Endothelial cell of umbilical vein (primary cell): ENCODE measurements around the gene NDUFAF7. TPM values are rescaled to one million over a fixed set of nuclear protein-coding genes. Genes with fewer than 3 reads are reported as not detected.
A peak's percentile ranks its signal among the peaks of the same experiment; 100 is the strongest.

Source experiments
- BruUV-seq: library from RNA; stranded (reverse); fragments of 400-500 nt; replicated peaks from 2 replicates; lab custom pipeline; 2021; lab: Mats Ljungman, UMichigan
- CTCF ChIA-PET: fragments of 300-600, 350-600 bp; sonication (Branson Sonifier 250); formaldehyde crosslinking; loops from one replicate; lab custom pipeline; 2021; ENCODE audit warnings: antibody characterized with exemption, inconsistent platforms; lab: Charles Lee
- POLR2A ChIA-PET: fragments of 300-600, 350-600 bp; sonication (Branson Sonifier 250); formaldehyde crosslinking; loops from one replicate; lab custom pipeline; 2021; ENCODE audit warnings: antibody characterized with exemption, inconsistent platforms; lab: Charles Lee
- DNase-seq: peaks from one replicate; pipeline ENCODE4 v3.0.0-alpha.2; 2011; ENCODE audit warnings: low read depth, low spot score
- FAIRE-seq: peaks from 2 replicates; lab custom pipeline; 2011; peaks lifted over from hg19 to GRCh38; lab: Jason Lieb, UNC
- H2AFZ ChIP-seq: 2 replicates; pipeline ENCODE4 v1.6.0; 2012; ENCODE audit warnings: low read depth, low read length, control low read depth, inconsistent platforms
- H3K27ac ChIP-seq: 2 replicates; pipeline ENCODE4 v1.5.1; 2011; ENCODE audit warnings: low read depth, mild to moderate bottlenecking, control low read depth, low read length, moderate library complexity; ENCODE audit not compliant: insufficient read depth
- H3K27me3 ChIP-seq, 2 experiments: 2 replicates each; pipeline versions ENCODE4 v1.6.0 to v1.6.1; 2011; ENCODE audit warnings: low read length in 2 of 2, mixed read lengths in 1 of 2; ENCODE audit not compliant: control insufficient read depth in 2 of 2, insufficient read depth in 2 of 2
- H3K36me3 ChIP-seq, 2 experiments: 2 replicates in 1 of 2; 3 replicates in 1 of 2; pipeline ENCODE4 v1.5.1; 2011; ENCODE audit warnings: low read length in 2 of 2, mild to moderate bottlenecking in 1 of 2, moderate library complexity in 1 of 2; ENCODE audit not compliant: control insufficient read depth in 2 of 2, insufficient read depth in 2 of 2; ENCODE audit errors: extremely low read depth in 1 of 2
- H3K4me1 ChIP-seq: 3 replicates; pipeline ENCODE4 v1.5.1; 2011; ENCODE audit warnings: mild to moderate bottlenecking, low read length; ENCODE audit not compliant: control insufficient read depth, insufficient read depth; ENCODE audit errors: extremely low read depth
- H3K4me2 ChIP-seq: 2 replicates; pipeline ENCODE4 v1.6.1; 2011; ENCODE audit warnings: low read length, control low read depth, mixed read lengths; ENCODE audit not compliant: insufficient read depth
- H3K4me3 ChIP-seq, 3 experiments: fragments of 200-600 bp in 1 of 3; sonication (generic), shearing (Covaris generic) in 1 of 3; replicated peaks in 1 of 3; 2 replicates each; pipeline ENCODE4 v1.5.1; 2011 to 2016; ENCODE audit warnings: control low read depth in 3 of 3, low read length in 3 of 3, mild to moderate bottlenecking in 2 of 3, inconsistent platforms in 1 of 3, low read depth in 1 of 3, moderate library complexity in 1 of 3; ENCODE audit not compliant: insufficient read depth in 1 of 3
- H3K79me2 ChIP-seq: 2 replicates; pipeline ENCODE4 v1.6.0; 2012; ENCODE audit warnings: low read length, inconsistent platforms; ENCODE audit not compliant: control insufficient read depth, insufficient read depth
- H3K9ac ChIP-seq: replicated peaks from 2 replicates; pipeline ENCODE3; 2011; ENCODE audit warnings: low read length, control low read depth; ENCODE audit not compliant: insufficient read depth; ENCODE audit errors: extremely low read depth
- H3K9me1 ChIP-seq: replicated peaks from 3 replicates; pipeline ENCODE4 v1.6.0; 2011; ENCODE audit warnings: mild to moderate bottlenecking, low read length; ENCODE audit not compliant: control insufficient read depth, insufficient read depth; ENCODE audit errors: extremely low read depth
- H3K9me3 ChIP-seq: replicated peaks from 2 replicates; pipeline ENCODE4 v1.5.1; 2012; ENCODE audit warnings: low read length, inconsistent platforms; ENCODE audit not compliant: control insufficient read depth, insufficient read depth
- H4K20me1 ChIP-seq: replicated peaks from 2 replicates; pipeline ENCODE3; 2011; ENCODE audit warnings: mild to moderate bottlenecking, low read length; ENCODE audit not compliant: control insufficient read depth, insufficient read depth; ENCODE audit errors: extremely low read depth
- EZH2 ChIP-seq: IDR thresholded peaks from 2 replicates; pipeline ENCODE4 v1.6.1; 2012; ENCODE audit warnings: borderline replicate concordance, low read depth, mild to moderate bottlenecking, moderate library complexity, low read length, inconsistent platforms; ENCODE audit not compliant: severe bottlenecking
- FOS ChIP-seq: IDR thresholded peaks from 2 replicates; pipeline ENCODE4 v1.6.1; 2011; ENCODE audit warnings: mild to moderate bottlenecking, low read length, moderate library complexity, borderline replicate concordance; ENCODE audit not compliant: insufficient read depth
- GATA2 ChIP-seq: IDR thresholded peaks from 2 replicates; pipeline ENCODE4 v1.7.0; 2011; ENCODE audit warnings: low read depth, mild to moderate bottlenecking, moderate library complexity, mixed read lengths, low read length; ENCODE audit not compliant: insufficient read length, insufficient read depth
- JUN ChIP-seq: IDR thresholded peaks from 2 replicates; pipeline ENCODE4 v1.6.1; 2011; ENCODE audit warnings: borderline replicate concordance, low read depth; ENCODE audit not compliant: insufficient read length, insufficient read depth
- MAX ChIP-seq: IDR thresholded peaks from 2 replicates; pipeline ENCODE4 v1.6.1; 2011; ENCODE audit not compliant: insufficient read depth, insufficient read length
- MYC ChIP-seq: IDR thresholded peaks from one replicate; pipeline ENCODE4 v1.6.1; 2011; ENCODE audit warnings: mild to moderate bottlenecking, low read depth, low read length
- POLR2A ChIP-seq: IDR thresholded peaks from 2 replicates; pipeline ENCODE4 v1.6.1; 2012; ENCODE audit warnings: low read depth, mild to moderate bottlenecking, control low read depth, low read length
- POLR2AphosphoS5 ChIP-seq: IDR thresholded peaks from 2 replicates; pipeline ENCODE4 v1.6.1; 2012; ENCODE audit warnings: low read depth, mild to moderate bottlenecking, control low read depth, low read length, moderate library complexity; ENCODE audit not compliant: insufficient read depth
- dilution Hi-C: fragments of 300-500 bp; cut with MboI; formaldehyde crosslinking; loops from one replicate; pipeline ENCODE4 v1.15.0; 2019; ENCODE audit warnings: low sequenced_read_pairs; ENCODE audit not compliant: extremely low pct_ligation_motif_present
- intact Hi-C: fragments of 100-400 bp; cut with micrococcal nuclease; formaldehyde crosslinking; loops from one replicate; pipeline ENCODE4 v1.10.0; 2022
- polyA plus RNA-seq, 4 experiments: library from polyadenylated mRNA; depleted of rRNA in 3 of 4; stranded (reverse) in 3 of 4; unstranded in 1 of 4; fragments of >200 nt; gene quantifications; 2 replicates each; pipeline versions ENCODE4 v1.2.1 to v1.2.3, GENCODE V29; 2011 to 2012; ENCODE audit warnings: missing spikeins in 1 of 4
- total RNA-seq: library from RNA; stranded (reverse); gene quantifications from 2 replicates; pipeline ENCODE4 v1.2.3, GENCODE V29; 2021
- TF ChIP-seq, protein P1 (sequence below), 2 donors: IDR thresholded peaks; 1 replicate in 1 of 2; 2 replicates in 1 of 2; pipeline ENCODE4 v1.5.1; 2011; ENCODE audit warnings: low read length in 2 of 2, mild to moderate bottlenecking in 2 of 2, moderate library complexity in 2 of 2, control low read depth in 1 of 2, inconsistent platforms in 1 of 2, low read depth in 1 of 2; ENCODE audit not compliant: insufficient read depth in 1 of 2; ENCODE audit errors: extremely low read depth in 1 of 2

Gene NDUFAF7
- total and polyA plus RNA-seq, 2 donors (not counting 3 experiments of a cell fraction or from before 2014, with no cell fraction given): 11.6 to 23.4 TPM

DNA sequence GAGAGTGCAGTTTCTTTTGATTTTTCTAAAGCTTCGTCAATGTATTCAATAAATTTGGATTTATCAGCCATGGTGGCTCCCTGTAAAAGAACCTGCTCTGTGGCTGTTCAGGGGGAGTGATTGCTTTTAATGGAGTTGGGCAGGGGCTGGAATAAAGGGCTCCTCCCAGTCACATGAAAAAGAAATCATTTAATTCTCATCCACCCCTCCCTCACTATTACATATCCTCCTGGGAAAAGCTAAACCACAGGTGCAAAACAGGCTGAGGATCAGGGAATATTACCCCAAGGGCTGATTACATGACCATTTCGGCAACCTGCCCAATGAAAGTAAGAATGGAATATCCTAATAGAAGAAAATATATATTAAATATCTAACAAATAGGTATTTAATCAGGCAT lies 42.9 kb upstream of the NDUFAF7 start, which contains the start of gene SULT6B1:
Gene SULT6B1, minus strand, starts transcription at position 101 of the 400 bp plus-strand sequence. Its CDS starts 30 bp downstream, at position 71.
- TF ChIP-seq MYC (no peak), POLR2A (no peak), POLR2AphosphoS5 (no peak)
- TF ChIP-seq, protein P1, sequence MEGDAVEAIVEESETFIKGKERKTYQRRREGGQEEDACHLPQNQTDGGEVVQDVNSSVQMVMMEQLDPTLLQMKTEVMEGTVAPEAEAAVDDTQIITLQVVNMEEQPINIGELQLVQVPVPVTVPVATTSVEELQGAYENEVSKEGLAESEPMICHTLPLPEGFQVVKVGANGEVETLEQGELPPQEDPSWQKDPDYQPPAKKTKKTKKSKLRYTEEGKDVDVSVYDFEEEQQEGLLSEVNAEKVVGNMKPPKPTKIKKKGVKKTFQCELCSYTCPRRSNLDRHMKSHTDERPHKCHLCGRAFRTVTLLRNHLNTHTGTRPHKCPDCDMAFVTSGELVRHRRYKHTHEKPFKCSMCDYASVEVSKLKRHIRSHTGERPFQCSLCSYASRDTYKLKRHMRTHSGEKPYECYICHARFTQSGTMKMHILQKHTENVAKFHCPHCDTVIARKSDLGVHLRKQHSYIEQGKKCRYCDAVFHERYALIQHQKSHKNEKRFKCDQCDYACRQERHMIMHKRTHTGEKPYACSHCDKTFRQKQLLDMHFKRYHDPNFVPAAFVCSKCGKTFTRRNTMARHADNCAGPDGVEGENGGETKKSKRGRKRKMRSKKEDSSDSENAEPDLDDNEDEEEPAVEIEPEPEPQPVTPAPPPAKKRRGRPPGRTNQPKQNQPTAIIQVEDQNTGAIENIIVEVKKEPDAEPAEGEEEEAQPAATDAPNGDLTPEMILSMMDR (IDR thresholded peaks at IDR 0.05; ENCODE audit: extremely low read depth in 1 of 2, insufficient read depth in 1 of 2, low read depth in 1 of 2, low read length in 2 of 2): no peak
- H3K4me1 ChIP-seq: peaks cover 6% of the 10 kb centered on the region
- no peak for FAIRE-seq
- no peaks in the 10 kb centered on the region for H4K20me1 ChIP-seq
- H2AFZ ChIP-seq: no peak within 1 kb of the TSS
- no peaks in the 10 kb centered on the region for H3K79me2 ChIP-seq
- no peaks in the 10 kb centered on the region for H3K9me1 ChIP-seq
- H3K27me3 ChIP-seq: peaks cover 0 to 4% of the 10 kb centered on the region in 2 experiments
- DNase-seq: no peak
- H3K4me2 ChIP-seq: no peak within 1 kb of the TSS
- H3K36me3 ChIP-seq: no peaks in the 10 kb centered on the region
- H3K4me3 ChIP-seq: no peak within 1 kb of the TSS
- POLR2A ChIA-PET: no interaction called here
- H3K27ac ChIP-seq: no peak within 1 kb of the TSS
- CTCF ChIA-PET: no interaction called here
- intact Hi-C loops: no loop called here
- H3K9me3 ChIP-seq: no peaks in the 10 kb centered on the region
- H3K9ac ChIP-seq: no peak within 1 kb of the TSS
- no TSS peak for BruUV-seq
- dilution Hi-C loops: no loop called here

DNA sequence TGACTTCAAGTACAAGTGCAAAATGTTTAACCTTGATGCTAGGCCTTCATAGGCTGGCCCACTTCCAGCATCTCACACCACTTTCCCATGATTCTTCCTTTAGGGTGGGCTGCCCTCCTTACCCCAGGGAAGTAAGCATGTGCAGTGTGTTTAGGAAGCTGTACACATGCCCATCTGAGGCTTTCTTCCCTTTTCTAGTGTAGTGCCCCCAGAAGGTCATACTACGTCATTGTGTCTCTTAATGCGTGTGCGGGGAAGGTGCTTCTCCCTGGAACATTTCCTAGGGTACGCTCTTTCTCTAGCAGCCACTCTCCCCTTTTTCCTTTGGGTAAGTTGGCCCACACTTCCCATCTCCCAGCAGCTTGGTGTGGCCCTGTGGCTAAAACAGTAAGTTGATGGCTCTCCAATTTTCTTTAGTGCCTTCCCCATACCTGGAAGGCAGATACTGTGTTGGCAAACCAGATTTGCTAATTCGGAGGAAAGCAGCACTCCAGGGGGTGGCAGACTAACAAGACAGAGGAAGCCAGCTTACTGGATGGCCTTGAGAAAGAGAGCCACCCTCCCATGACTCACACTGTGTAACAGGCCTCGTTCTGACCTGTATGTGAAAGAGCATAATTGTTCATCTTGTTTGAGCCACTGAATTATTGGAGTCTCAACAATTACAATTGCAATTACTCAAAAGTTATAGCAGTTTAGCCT lies 41.9 kb upstream of the NDUFAF7 start:
- Histone ChIP-seq H3K4me2 (no peak overlapping the region), H3K9me1 (no peaks in the 10 kb centered on the region), H3K9me3 (no peaks in the 10 kb centered on the region), H3K27ac (no peak overlapping the region), H3K79me2 (no peaks in the 10 kb centered on the region), H3K4me3 (no peak overlapping the region), H3K4me1 (peaks cover 6% of the 10 kb centered on the region), H3K9ac (no peak overlapping the region), H3K36me3 (no peaks in the 10 kb centered on the region), H3K27me3 (peaks cover 0 to 4% of the 10 kb centered on the region in 2 experiments), H2AFZ (peak overlapping the region; percentile 2), H4K20me1 (no peaks in the 10 kb centered on the region)
- ChIA-PET CTCF (interaction anchor here (0.7 to 1.2 kb wide), 3 partner anchors 8 to 20 kb away, joined by 3 to 5 read pairs (median 3); no protein-coding TSS in a partner anchor), POLR2A (no interaction called here)
- dilution Hi-C loops: no loop called here
- intact Hi-C loops: no loop called here
- FAIRE-seq: peak; percentile 75
- no TSS peak for BruUV-seq
- peak; percentile 63 for DNase-seq
- TF ChIP-seq JUN (peak; percentile 49), FOS (peak; percentile 82), MYC (no peak), EZH2 (no peak), POLR2A (no peak), GATA2 (no peak), MAX (no peak), POLR2AphosphoS5 (no peak)
- TF ChIP-seq, protein P1 (IDR thresholded peaks at IDR 0.05; ENCODE audit: extremely low read depth in 1 of 2, insufficient read depth in 1 of 2, low read depth in 1 of 2, low read length in 2 of 2): no peak
